Umbilical cord (tissue), 2 donors: ENCODE measurements around the gene CLCN1. TPM values are rescaled to one million over a fixed set of nuclear protein-coding genes. Genes with fewer than 3 reads are reported as not detected.

Source experiments
- DNase-seq: peaks from one replicate; pipeline ENCODE4 v3.0.0-alpha.2; 2015; ENCODE audit warnings: low spot score
- total RNA-seq: library from RNA; depleted of rRNA; stranded (reverse); fragments of >200 nt; gene quantifications from one replicate; pipeline ENCODE4 v1.2.3, GENCODE V29; 2014; ENCODE audit warnings: low replicate concordance; ENCODE audit not compliant: insufficient read depth

CLCN1 gene
- total RNA-seq, 1 donor from 2014 or later, result not detected

DNA sequence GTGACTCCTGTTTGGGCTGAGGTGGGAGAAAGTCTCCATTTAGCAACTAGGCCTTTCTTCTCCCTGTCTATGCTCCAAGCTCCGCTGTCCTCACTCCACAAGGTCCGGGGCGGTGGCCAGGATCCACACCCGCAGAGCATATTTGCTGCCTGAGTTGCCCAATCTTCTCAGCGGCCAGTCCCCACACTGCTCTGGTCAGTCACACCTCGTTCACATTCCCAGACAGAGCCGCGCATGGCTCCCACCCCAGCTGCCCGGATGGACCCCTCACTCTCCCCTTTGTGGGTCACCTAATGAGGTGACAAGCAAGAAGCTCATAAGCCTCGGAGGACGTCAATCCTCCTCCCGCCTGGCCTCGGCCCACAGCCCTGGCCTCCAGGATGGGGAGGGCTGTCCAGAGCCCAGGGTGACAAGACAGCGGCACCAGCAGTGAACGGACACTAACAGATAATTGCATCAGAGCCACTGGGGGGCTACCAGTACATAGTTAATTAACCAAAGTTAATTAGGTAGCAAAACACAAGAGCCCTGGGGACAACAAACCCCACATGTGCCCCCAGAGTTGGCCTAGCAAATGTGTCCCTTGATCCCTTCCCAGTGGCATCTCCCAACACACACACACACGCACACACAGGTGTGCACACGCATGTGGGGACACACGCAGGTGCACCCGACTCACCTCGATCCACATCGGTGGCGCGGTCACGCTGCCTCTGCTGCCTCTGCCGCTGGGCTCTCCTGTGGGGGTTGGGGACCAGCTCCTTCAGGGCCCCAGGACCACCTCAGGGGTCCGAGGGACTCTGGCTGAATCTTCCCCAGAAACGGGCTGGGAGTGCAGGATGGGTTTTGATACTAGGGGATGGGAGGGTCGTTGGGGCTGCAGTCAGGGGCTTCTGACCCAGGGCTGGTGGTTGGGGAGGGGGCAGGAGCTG lies 81.0 kb downstream of the CLCN1 start:
- no peak for DNase-seq

- no peak for DNase-seq
Measured at GRCh38 chr7:143397710-143398530, 82.0 kb downstream of the CLCN1 start.

- DNase-seq, result no peak
Measured at GRCh38 chr7:143398616-143399015, 82.7 kb downstream of the CLCN1 start.

GRCh38 chr7:143399151-143399550 lies 83.2 kb downstream of the CLCN1 start:
- DNase-seq, result no peak

- no peak for DNase-seq
Measured at GRCh38 chr7:143399642-143400041, 83.7 kb downstream of the CLCN1 start.

DNA sequence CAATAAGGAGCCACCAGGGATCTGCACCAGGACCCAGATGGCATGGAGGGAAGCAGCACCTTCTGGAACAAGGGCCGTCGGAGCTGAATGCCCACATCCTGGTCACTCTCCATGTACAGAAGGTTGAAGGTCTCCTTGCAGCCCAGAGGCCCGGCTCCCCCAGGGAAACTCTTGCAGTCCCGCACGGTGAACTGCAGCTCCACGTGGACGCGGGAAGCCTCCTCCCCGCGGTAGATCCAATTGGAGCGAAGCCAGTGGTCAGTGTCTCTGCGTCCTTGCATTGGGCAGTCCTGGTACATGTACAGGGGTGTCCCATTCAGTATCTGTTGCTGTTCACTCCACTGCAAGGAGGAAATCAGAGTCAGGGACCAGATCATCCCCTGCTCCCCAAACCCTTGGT lies 85.4 kb downstream of the CLCN1 start:
- DNase-seq, result no peak

Other genes with a start within 250 kb of the CLCN1 start
- gene PIP, start 184.0 kb upstream of the CLCN1 start, total RNA-seq, result not detected
- gene TAS2R39, start 132.7 kb upstream of the CLCN1 start, total RNA-seq, result 8.2 TPM
- 0.72 TPM for gene TAS2R40, start 94.1 kb upstream of the CLCN1 start, total RNA-seq
- 29.9 TPM for gene GSTK1, start 52.7 kb upstream of the CLCN1 start, total RNA-seq
- gene TMEM139, start 31.2 kb upstream of the CLCN1 start, total RNA-seq, result 0.72 TPM
- 9.1 TPM for gene CASP2, start 27.8 kb upstream of the CLCN1 start, total RNA-seq
- gene FAM131B, start 46.6 kb downstream of the CLCN1 start, total RNA-seq, result 7.2 TPM
- gene ZYX, start 65.2 kb downstream of the CLCN1 start, total RNA-seq, result 42.1 TPM
- gene EPHA1, start 92.7 kb downstream of the CLCN1 start, total RNA-seq, result 0.48 TPM
- not detected for gene TAS2R60, start 127.3 kb downstream of the CLCN1 start, total RNA-seq
- 2.6 TPM for gene TAS2R41, start 161.8 kb downstream of the CLCN1 start, total RNA-seq